A673 (cell line): Measurements from ENCODE around the gene TARBP1.

Experiments
- EZH2 ChIP-seq: fragments of 200-600 bp; sonication (generic); IDR thresholded peaks from 2 replicates; pipeline ENCODE4 v1.6.1; 2017; ENCODE audit warnings: borderline replicate concordance, low read depth, mild to moderate bottlenecking, mixed read lengths, antibody characterized with exemption, low read length; ENCODE audit not compliant: poor library complexity, severe bottlenecking
- TF ChIP-seq, protein P1 (sequence below): fragments of 300-800, 200-600 bp; sonication (generic); conservative IDR thresholded peaks from 2 replicates; pipeline ENCODE4 v1.5.1; 2017; ENCODE audit warnings: low read depth, mild to moderate bottlenecking, antibody characterized with exemption, low read length, moderate library complexity, mixed read lengths

DNA sequence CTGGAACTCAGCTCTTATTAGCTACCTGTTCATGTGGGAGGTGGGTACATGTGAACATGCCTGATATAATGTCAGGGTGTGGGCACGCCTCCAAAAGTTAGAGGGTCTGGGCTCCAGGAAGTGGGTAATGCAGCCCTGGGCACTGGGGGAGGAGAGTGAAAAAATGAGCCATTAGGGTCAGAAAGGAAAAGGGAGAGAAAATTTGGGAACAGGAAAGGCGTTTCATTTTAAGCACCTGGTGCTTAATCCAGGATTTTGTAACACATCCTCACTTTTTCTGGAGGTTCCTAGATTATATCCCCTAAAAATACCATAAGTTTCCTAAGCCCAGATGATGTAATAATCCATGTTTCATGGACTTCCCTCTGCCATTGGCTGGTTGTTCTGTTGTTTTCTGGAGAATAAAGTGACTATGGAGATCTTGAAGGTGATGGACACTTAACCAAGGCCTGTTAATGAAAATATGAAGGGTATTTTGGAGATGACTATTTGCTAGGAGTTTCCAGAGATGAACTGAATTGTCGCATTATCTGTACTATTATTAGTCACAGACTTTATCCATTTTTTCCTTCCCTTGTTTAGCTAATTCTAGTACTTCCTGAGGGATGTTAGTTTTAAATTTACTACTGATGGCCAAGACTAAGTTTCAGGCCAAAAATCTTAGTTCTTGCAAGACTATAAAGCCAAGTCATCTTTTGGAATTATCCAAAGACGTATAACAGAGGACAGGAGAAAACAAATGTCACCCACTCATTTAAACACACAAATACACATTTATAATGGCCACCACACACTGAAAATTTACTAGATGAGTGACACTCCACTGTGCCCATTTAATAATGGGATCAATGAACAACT, 24.4 kb upstream of the TARBP1 start:
- TF ChIP-seq, protein P1, sequence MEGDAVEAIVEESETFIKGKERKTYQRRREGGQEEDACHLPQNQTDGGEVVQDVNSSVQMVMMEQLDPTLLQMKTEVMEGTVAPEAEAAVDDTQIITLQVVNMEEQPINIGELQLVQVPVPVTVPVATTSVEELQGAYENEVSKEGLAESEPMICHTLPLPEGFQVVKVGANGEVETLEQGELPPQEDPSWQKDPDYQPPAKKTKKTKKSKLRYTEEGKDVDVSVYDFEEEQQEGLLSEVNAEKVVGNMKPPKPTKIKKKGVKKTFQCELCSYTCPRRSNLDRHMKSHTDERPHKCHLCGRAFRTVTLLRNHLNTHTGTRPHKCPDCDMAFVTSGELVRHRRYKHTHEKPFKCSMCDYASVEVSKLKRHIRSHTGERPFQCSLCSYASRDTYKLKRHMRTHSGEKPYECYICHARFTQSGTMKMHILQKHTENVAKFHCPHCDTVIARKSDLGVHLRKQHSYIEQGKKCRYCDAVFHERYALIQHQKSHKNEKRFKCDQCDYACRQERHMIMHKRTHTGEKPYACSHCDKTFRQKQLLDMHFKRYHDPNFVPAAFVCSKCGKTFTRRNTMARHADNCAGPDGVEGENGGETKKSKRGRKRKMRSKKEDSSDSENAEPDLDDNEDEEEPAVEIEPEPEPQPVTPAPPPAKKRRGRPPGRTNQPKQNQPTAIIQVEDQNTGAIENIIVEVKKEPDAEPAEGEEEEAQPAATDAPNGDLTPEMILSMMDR: no peak
- no peak for TF ChIP-seq EZH2
